LHCN-M2 (cell line): ENCODE measurements around the gene TEX52. TPM values are rescaled to one million over a fixed set of nuclear protein-coding genes. Genes with fewer than 3 reads are reported as not detected.
A peak's percentile ranks its signal among the peaks of the same experiment; 100 is the strongest.
"Not testable (repeated sequence)": the region's sequence is repeated elsewhere in the genome, so short reads cannot be mapped to it uniquely, and the experiment has no call there.

Experiments
- DNase-seq: peaks from one replicate; pipeline ENCODE4 v3.0.0-alpha.2; 2012; ENCODE audit warnings: low read depth
- total RNA-seq: library from RNA; depleted of rRNA; stranded (reverse); fragments of >200 nt; gene quantifications from 2 replicates; pipeline ENCODE4 v1.2.3, GENCODE V29; 2014

Gene TEX52
- total RNA-seq, 1 experiment from 2014 or later = not detected

- DNase-seq = not testable (repeated sequence)
Measured at GRCh38 chr12:2868986-2869632, 12.3 kb upstream of the TEX52 start.

GRCh38 chr12:2864198-2864597 is 7.4 kb upstream of the TEX52 start:
- DNase-seq = no peak

DNA sequence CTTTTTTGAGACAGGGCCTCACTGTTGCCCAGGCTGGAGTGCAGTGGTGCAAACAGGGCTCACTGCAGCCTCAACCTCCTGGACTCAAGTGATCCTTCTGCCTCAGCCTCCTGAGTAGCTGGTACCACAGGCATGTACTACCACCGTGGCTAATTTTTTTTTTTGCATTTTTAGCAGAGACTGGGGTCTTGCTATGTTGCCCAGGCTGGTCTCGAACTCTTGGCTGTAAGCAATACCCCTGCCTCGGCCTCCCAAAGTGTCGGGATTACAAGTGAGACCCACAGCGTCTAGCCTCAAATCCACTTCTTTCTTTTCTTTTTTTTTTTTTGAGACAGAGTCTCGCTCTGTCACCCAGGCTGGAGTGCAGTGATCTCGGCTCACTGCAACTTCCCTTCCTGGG is 6.6 kb upstream of the TEX52 start:
- not testable (repeated sequence) for DNase-seq

GRCh38 chr12:2862876-2863275 is 6.0 kb upstream of the TEX52 start:
- DNase-seq = no peak

GRCh38 chr12:2860170-2860569 is 3.3 kb upstream of the TEX52 start:
- DNase-seq = no peak

DNA sequence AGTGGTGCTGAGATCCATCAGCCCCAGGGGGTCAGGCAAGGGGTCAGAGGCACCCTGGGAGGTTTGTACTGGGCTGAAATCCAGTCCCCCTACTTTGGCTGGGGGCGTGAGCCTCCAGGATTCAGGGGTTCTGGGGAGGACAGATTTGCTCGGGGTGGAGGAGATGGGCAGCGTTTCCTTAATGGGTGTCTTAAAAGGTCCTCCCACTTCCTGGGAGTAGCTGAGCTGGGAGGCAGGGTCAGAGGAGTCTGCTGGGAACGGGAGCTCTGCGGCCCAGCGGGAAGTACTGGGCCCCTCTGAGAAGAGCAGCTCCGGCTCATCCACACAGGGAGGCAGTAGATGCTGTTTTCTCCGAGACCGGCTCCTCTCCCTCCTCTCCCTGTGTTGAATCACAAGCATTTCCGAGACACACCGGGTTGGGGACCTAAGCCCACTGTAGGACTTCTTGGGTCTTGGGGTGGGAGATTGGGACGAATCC is 2.1 kb upstream of the TEX52 start:
- no peak for DNase-seq

GRCh38 chr12:2858334-2858733 is 1.5 kb upstream of the TEX52 start:
- no peak for DNase-seq

DNA sequence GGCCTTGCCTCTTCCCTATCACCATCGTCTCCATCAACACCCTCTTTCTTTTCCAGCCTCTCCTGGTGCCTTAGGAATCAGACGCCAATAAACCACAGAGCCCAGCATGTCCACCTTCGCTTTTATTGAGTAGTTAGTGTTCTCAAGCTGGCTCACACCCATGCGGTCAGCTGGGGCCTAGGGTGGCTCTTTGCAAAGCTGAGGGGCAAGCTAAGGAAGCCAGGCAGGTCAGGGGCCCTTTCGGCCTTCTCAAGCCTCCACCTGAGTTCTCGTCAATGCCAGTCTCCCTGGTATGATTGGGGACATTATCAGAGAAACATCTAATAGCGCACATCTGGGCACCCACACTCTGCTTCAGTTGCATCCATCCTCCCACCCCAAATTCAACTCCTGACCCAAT is 737 bp upstream of the TEX52 start:
- no peak for DNase-seq

DNA sequence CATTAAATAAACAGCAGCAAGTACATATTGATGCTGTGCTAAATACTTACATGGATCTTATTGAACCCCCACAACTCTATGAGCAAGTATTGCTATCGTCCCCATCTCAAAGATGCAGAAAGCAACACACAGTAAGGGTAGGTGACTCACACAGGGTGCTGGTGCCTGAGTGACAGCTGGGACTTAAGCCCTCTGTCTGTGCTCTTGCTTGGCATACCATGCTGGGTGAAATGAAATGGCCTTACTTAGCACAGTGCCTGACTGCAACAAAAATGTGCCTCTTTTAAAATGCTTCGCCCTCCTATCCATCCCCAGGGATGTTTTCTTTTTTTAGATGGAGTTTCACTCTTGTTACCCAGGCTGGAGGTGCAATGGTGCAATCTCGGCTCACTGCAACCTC is 788 bp downstream of the TEX52 start:
- peak; percentile 69 for DNase-seq

GRCh38 chr12:2855546-2855945 is 1.3 kb downstream of the TEX52 start:
- DNase-seq = no peak

- no peak for DNase-seq
Measured at GRCh38 chr12:2854669-2855453, 2.0 kb downstream of the TEX52 start.

GRCh38 chr12:2853626-2854025 is 3.2 kb downstream of the TEX52 start:
- peak; percentile 58 for DNase-seq

DNA sequence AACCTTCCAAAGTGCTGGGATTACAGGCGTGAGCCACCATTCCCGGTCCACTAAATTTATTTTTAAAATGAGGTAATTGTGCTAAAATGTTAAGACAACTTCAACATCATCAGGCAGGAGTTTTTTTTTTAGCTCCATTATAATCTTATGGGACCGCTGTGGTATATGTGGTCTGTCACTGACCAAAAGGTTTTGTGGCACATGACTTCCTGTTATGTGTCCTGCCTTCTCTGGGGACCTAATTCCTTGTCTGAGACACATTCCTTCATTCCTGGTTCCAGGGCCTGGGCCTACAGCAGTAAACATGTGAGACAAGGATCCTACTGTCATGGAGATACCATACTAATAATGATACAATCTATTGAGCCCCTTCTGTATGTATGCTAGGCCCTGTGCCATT is 4.9 kb downstream of the TEX52 start:
- DNase-seq = no peak

DNA sequence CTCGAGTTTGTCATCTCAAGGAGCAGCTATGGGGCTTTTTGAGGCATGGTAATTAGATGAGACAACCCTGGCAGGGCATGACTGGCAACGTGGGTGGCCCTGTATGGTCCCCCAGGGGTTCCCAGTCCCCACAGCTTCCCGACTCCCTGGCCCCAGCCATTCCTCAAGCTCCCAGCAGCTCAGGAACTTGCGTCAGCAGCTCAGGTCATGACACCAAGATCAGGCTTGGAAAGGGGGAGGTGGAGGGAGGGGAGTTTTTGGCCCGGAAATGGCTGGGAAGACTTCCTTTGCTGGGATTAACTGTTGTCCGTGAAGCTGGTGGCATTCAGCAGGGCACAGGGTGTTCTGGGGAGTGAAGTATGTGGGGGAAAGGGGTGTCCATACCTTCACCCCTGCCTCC is 11.6 kb downstream of the TEX52 start:
- DNase-seq = no peak

DNA sequence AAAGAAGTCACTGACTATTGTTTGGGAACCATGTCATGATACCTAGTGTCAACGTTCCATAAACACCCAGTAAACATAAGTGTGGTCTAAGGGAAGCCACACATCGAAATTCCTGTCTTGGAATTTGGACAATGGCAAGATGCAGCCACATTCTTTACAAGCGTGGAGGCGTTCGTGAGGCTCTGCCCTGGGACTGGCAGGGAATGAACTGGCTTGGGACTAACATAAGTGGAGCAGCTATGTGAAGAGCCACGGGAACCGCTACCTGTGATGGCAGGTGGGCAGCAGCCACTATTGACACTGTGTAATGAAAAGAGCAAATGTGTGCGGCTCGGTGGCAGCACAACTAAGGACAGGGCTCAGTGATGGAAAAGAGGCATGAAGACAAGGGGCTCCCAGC is 12.1 kb downstream of the TEX52 start:
- no peak for DNase-seq

DNA sequence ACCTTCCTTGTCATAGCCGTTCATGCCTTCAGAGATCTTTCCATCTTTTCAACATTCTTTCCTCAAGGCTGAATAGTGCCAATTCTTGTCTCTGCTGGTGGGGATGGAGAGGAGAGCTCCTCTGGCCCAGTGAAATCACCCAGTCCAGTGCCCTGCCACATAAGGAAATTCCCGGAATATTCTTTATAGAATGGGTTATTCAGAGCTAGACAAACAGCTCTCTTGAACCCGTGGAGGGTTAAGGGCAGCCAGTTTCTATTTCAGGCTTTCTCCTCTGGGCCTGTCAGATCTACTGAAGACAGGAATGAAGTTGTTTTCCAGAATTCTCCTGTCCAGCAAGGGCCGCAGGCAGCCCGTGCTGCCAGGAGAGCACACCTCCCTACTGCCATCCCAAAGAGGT is 13.9 kb downstream of the TEX52 start:
- no peak for DNase-seq

DNA sequence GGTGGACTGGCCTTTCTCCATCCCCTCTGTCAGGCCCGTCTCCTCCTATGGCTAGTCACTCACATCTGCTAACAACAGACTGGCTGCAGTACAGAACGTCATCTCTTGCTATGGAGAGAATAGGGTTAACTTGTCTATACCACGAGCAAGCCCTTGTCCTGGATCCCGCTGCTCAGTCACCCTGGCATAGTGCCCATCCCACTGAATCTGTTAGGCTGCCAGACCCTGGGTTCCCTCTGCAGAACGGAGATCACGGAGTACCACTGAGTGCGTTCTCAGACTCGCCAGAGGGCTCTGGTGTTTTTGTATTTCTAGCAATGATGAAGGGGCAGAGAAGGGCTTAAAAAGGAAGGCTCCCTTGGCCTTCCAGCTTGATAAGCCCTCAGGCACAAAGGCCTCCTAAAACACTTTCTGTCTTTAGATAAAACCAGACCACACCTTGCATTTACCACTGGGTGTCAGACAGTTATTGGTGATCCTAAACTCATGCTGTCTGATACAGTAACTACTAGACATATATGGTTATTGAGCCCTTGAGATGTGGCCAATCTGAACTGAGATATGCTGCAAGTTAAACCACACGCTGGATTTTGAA is 15.7 kb downstream of the TEX52 start:
- no peak for DNase-seq

DNA sequence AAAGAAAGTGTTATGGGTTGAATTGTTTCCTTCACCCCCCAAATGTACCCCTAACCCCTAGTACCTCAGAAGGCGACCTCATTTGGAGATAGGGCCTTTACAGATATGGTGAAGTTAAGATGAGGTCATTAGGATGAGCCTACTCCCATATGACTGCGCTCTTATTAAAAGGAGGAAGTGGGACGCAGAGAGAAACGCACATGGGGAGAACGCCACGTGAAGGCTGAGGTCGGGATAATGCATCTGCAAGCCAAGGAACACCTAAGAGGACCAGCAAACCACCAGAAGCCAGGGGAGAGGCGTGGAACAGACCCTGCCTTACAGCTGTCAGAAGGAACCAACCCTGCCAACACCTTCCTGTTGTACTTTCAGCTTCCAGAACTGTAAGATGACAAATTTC is 20.3 kb downstream of the TEX52 start:
- no peak for DNase-seq

- no peak for DNase-seq
Measured at GRCh38 chr12:2835691-2836403, 21.0 kb downstream of the TEX52 start.

GRCh38 chr12:2834581-2835491 is 22.0 kb downstream of the TEX52 start, which contains the start of gene NRIP2:
NRIP2 (minus strand) TSS chr12:2835035; CDS start chr12:2834983, 52 bp downstream.
- peak; percentile 55 for DNase-seq

GRCh38 chr12:2833810-2834209 is 23.0 kb downstream of the TEX52 start:
- no peak for DNase-seq
